PFSK-1 (cell line): Measurements from ENCODE around the gene FRG2B.

Experiments used
- FOXP2 ChIP-seq: optimal IDR thresholded peaks from 2 replicates; pipeline ENCODE3; 2011; ENCODE audit warnings: borderline replicate concordance, control low read depth, inconsistent platforms; ENCODE audit not compliant: insufficient read depth; ENCODE audit errors: extremely low read length, extremely low read depth
- POLR2AphosphoS5 ChIP-seq: IDR thresholded peaks from 2 replicates; pipeline ENCODE4 v1.6.1; 2012; ENCODE audit warnings: low read depth, mild to moderate bottlenecking, control low read depth, low read length, moderate library complexity
- REST ChIP-seq, 2 experiments: IDR thresholded peaks; 2 replicates each; pipeline versions ENCODE4 v1.6.1 to v1.8.0; 2011 to 2012; ENCODE audit warnings: low read depth in 2 of 2, low read length in 2 of 2, control low read depth in 1 of 2, inconsistent platforms in 1 of 2, mild to moderate bottlenecking in 1 of 2, moderate library complexity in 1 of 2; ENCODE audit not compliant: insufficient read depth in 1 of 2
- SIN3A ChIP-seq: IDR thresholded peaks from 2 replicates; pipeline ENCODE4 v1.6.1; 2012; ENCODE audit warnings: mild to moderate bottlenecking, low read length, moderate library complexity, borderline replicate concordance; ENCODE audit not compliant: insufficient read depth
- TAF1 ChIP-seq: IDR thresholded peaks from 2 replicates; pipeline ENCODE4 v1.6.1; 2012; ENCODE audit warnings: low read length, control low read depth, borderline replicate concordance; ENCODE audit not compliant: insufficient read depth

The FRG2B gene

DNA sequence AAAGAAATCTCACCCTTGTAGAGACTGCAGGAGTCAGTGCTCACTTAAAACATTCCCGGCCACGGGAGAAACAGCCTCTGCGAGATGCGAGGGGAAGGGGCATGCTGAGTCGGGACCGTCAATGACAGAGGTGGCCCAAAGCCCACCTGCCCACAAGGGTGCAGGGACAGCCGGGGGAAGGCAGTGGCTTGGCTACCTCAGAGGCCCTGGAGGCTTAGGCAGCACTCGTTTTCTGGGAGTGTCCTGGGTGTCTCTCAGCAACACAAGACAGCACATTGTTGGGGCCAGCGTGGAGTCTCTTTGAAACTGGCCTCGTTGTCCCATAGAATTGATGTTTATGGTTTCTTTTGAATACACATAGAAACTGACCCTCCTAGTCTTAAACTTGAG lies 35.6 kb downstream of the FRG2B start:
- TF ChIP-seq SIN3A (no peak), TAF1 (no peak), POLR2AphosphoS5 (no peak), REST (IDR thresholded peaks at IDR 0.05; ENCODE audit: insufficient read depth in 1 of 2, low read depth in 2 of 2, low read length in 2 of 2) (no peak)

DNA sequence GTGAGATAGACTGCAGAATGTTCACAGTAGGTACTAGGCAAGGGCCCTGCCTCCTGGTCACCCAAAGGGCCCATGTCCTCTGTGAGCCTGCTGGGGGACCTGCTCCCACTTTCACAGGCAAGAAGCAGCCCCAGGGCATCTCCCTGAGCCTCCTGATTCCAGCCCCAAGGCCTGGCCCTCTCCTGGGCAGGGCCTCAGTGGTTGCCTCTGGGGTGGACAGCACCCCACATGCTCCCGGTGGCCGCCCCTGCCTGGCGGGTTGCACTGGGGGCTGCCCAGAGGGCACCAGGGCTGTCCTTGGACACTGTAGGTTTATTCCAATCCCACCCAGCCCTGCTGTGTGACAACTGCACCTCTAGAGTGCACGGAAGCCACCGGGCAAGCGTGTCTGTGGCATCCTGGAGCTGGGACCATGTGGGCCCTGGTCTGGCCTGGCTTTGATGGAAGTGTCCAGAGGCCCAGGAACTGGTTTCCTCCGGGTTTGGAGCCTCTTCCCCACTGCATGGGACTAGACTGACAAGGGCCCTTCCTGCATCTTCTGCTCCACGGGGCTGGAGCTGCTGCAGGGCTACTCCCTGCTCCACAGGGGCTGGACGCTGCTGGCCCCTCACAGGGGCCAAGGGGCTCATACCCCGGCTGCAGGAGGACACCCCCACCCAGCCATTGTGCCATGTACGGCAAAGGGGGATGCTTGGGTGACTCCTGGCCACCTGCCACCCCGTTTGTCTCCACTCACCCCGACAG lies 36.2 kb downstream of the FRG2B start:
- no peak for TF ChIP-seq FOXP2
- no peak for TF ChIP-seq TAF1
- no peak for TF ChIP-seq REST (IDR thresholded peaks at IDR 0.05; ENCODE audit: insufficient read depth in 1 of 2, low read depth in 2 of 2, low read length in 2 of 2)
- no peak for TF ChIP-seq SIN3A
- no peak for TF ChIP-seq POLR2AphosphoS5
